ENCODE data around the gene NCEH1.

DNA sequence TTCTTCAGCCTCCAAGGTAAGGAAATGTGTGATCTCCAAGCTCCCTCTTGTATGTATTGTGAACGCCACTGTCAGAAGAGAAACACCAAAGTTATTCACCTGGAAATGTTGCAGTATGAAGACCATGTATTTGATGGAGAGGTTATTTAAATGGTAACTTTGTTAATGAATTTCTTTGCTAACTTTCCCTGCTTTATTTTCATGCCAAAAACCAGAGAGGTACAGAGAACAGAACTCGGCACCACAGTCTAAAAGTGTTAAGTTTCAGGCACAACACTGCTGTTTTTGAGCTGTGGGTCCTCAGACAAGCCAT lies 114.5 kb downstream of the NCEH1 start:
- TF ChIP-seq POLR2A (IDR thresholded peaks at IDR 0.05; ENCODE audit: low read depth, low read length) (no peak), RAD21 (IDR thresholded peaks at IDR 0.05; ENCODE audit: low read length) (no peak), SMC3 (IDR thresholded peaks at IDR 0.05; ENCODE audit: low read depth, low read length) (no peak), CEBPB (IDR thresholded peaks at IDR 0.05; ENCODE audit: low read depth, low read length) (no peak), RFX5 (IDR thresholded peaks at IDR 0.05; ENCODE audit: low read depth, low read length) (no peak), BHLHE40 (IDR thresholded peaks at IDR 0.05; ENCODE audit: low read depth, low read length) (no peak)
- TF ChIP-seq, protein P1, sequence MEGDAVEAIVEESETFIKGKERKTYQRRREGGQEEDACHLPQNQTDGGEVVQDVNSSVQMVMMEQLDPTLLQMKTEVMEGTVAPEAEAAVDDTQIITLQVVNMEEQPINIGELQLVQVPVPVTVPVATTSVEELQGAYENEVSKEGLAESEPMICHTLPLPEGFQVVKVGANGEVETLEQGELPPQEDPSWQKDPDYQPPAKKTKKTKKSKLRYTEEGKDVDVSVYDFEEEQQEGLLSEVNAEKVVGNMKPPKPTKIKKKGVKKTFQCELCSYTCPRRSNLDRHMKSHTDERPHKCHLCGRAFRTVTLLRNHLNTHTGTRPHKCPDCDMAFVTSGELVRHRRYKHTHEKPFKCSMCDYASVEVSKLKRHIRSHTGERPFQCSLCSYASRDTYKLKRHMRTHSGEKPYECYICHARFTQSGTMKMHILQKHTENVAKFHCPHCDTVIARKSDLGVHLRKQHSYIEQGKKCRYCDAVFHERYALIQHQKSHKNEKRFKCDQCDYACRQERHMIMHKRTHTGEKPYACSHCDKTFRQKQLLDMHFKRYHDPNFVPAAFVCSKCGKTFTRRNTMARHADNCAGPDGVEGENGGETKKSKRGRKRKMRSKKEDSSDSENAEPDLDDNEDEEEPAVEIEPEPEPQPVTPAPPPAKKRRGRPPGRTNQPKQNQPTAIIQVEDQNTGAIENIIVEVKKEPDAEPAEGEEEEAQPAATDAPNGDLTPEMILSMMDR (conservative IDR thresholded peaks at IDR 0.05; ENCODE audit: low read depth, low read length) = no peak

Data from IMR-90 (cell line).